Gastrocnemius medialis (tissue), 4 donors: ENCODE measurements around the gene RITA1.

Source experiments
- CTCF ChIP-seq, 5 experiments: fragments of 450-650 bp in 3 of 5; fragments of 200-600 bp in 2 of 5; sonication (generic) in 2 of 5; IDR thresholded peaks in 4 of 5; conservative IDR thresholded peaks in 1 of 5; 1 replicate in 4 of 5; 2 replicates in 1 of 5; pipeline ENCODE4 v1.5.1; 2016 to 2019; ENCODE audit warnings: antibody characterized with exemption in 5 of 5, mild to moderate bottlenecking in 3 of 5, moderate library complexity in 3 of 5
- POLR2A ChIP-seq, 2 donors: fragments of 450-650 bp; IDR thresholded peaks; one replicate each; pipeline ENCODE4 v1.6.1; 2017; ENCODE audit warnings: antibody characterized with exemption in 2 of 2, mild to moderate bottlenecking in 2 of 2, moderate library complexity in 2 of 2

GRCh38 chr12:113184098-113184899 is 1.2 kb upstream of the RITA1 start:
- TF ChIP-seq CTCF (IDR thresholded peaks at IDR 0.05 in 4 of 5, conservative IDR thresholded peaks at IDR 0.05 in 1 of 5) (no peak), POLR2A (IDR thresholded peaks at IDR 0.05) (no peak)
